Activated CD8-positive, alpha-beta memory T cell treated with anti-CD3 and anti-CD28 coated beads, Interleukin-2, amount 10 ng/mL, durations not matched to agents 7 days and 5 days (primary cell): ENCODE measurements around the gene KIAA0232. TPM values are rescaled to one million over a fixed set of nuclear protein-coding genes. Genes with fewer than 3 reads are reported as not detected.
A peak's percentile ranks its signal among the peaks of the same experiment; 100 is the strongest.

ENCODE experiments used
- ATAC-seq: fragments of 150-1000 bp; cut with Tn5 transposase; one replicate; pipeline ENCODE4 v1.10.0; 2021; ENCODE audit warnings: moderate library complexity
- CTCF ChIA-PET: fragments of 350-600 bp; sonication (Branson Sonifier 250); formaldehyde crosslinking; loops from one replicate; lab custom pipeline; 2021; ENCODE audit warnings: antibody characterized with exemption; lab: Charles Lee
- DNase-seq: peaks from one replicate; pipeline ENCODE4 v3.0.0-alpha.2; 2020
- H3K27ac Mint-ChIP-seq: one replicate; pipeline ENCODE4 v1.8.0; 2021; ENCODE audit warnings: mild to moderate bottlenecking, mixed read lengths
- H3K27me3 Mint-ChIP-seq: one replicate; pipeline ENCODE4 v1.8.0; 2021; ENCODE audit warnings: mixed read lengths
- H3K36me3 Mint-ChIP-seq: one replicate; pipeline ENCODE4 v1.8.0; 2021; ENCODE audit warnings: mild to moderate bottlenecking, mixed read lengths
- H3K4me1 Mint-ChIP-seq: one replicate; pipeline ENCODE4 v1.8.0; 2021; ENCODE audit warnings: mixed read lengths
- H3K4me3 Mint-ChIP-seq: one replicate; pipeline ENCODE4 v1.8.0; 2021; ENCODE audit warnings: mild to moderate bottlenecking, moderate library complexity, mixed read lengths
- H3K9me3 Mint-ChIP-seq: one replicate; pipeline ENCODE4 v1.8.0; 2022; ENCODE audit warnings: low read depth, mixed read lengths
- total RNA-seq, 2 experiments: library from RNA; stranded (reverse); gene quantifications; one replicate each; pipeline ENCODE4 v1.2.3, GENCODE V29; 2021

Gene KIAA0232
- total RNA-seq, 2 experiments from 2014 or later = 17.5 to 19.8 TPM

DNA sequence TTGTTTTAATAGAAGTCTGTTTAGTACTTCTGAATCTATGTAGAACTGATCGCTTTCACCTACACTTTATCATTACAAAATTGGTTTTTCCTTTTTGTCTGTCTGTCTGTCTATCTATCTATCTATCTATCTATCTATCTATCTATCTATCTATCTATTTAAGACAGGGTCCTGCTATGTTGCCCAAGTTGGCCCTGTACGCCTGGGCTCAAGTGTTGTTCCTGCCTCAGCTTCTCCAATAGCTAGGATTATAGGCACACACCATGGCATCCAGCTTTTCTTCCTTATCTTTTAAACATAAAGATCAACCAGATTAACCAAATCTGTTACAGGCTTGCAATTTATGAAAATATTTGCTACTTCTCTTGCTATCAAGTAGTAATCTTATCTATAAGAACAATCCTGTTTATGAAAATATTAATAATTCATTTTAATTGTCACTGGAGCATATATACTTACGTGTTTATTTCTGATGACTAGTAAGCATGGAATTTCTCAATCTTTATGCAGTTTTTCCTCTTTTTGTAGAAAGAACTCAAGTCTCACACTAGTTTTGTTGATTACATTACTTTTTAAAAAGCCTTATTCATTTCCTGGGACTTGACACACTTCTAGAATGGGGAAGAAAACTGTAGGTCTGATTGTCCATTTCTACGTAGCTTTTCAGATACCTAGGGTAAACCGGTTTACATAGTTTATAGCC is 24.5 kb downstream of the KIAA0232 start:
- CTCF ChIA-PET = interaction anchor here (1.2 kb wide), 1 partner anchor 24 kb away, joined by 3 read pairs; no protein-coding TSS in a partner anchor
- Mint-ChIP-seq H3K27ac (no peak overlapping the region), H3K4me3 (no peak overlapping the region), H3K27me3 (no peaks in the 10 kb centered on the region), H3K4me1 (peaks cover 2% of the 10 kb centered on the region), H3K36me3 (peaks cover 20% of the 10 kb centered on the region), H3K9me3 (no peaks in the 10 kb centered on the region)
- ATAC-seq = no peak
- no peak for DNase-seq

DNA sequence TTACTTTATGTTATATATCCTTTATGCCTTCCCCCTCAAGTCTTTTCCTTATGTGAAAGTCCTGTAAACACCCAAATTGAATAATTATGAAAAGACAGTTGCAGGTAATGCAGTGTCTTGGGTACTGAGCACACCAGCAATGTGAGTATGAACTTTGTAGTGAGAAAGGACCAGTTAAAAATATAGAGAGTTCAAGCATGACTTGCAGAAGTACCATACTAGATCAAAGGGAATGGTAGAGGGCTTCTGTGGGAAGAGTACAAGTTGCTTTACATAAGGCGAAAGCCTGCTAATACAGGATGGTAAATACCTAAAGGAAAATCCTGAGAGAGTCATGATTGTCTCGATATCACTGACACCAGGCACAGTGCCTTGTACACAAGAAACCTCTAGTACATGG is 25.7 kb downstream of the KIAA0232 start:
- CTCF ChIA-PET = no interaction called here
- no peaks in the 10 kb centered on the region for H3K27me3 Mint-ChIP-seq
- no peak overlapping the region for H3K27ac Mint-ChIP-seq

DNA sequence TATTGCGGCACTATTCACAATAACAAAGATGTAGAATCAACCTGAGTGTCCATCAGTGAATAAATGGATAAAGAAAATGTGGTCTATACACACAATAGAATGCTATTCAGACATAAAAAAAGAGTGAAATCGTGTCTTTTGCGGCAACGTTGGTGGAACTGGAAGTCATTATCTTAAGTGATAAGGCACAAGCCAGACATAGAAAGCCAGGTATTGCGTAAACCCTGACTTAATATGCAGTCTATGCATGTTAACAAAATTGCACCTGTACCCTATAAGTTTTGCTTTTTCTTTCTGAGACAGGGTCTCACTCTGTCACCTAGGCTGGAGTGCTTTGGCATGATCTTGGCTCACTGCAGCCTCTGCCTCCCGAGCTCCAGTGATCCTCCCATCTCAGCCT is 28.6 kb downstream of the KIAA0232 start:
- DNase-seq (no peak), ATAC-seq (no peak)
- Mint-ChIP-seq H3K9me3 (no peaks in the 10 kb centered on the region), H3K4me3 (no peak overlapping the region), H3K4me1 (peaks cover 16% of the 10 kb centered on the region), H3K27me3 (no peaks in the 10 kb centered on the region), H3K27ac (no peak overlapping the region), H3K36me3 (peaks cover 16% of the 10 kb centered on the region)
- CTCF ChIA-PET = no interaction called here

More for the DNA sequence above, 25.7 kb downstream of the KIAA0232 start:
- Mint-ChIP-seq H3K36me3 (peaks cover 16% of the 10 kb centered on the region), H3K4me1 (no peaks in the 10 kb centered on the region), H3K4me3 (no peak overlapping the region), H3K9me3 (no peaks in the 10 kb centered on the region)
- no peak for DNase-seq
- no peak for ATAC-seq

- Mint-ChIP-seq H3K4me1 (peaks cover 26% of the 10 kb centered on the region), H3K4me3 (no peak overlapping the region), H3K27ac (no peak overlapping the region), H3K36me3 (peaks cover 25% of the 10 kb centered on the region), H3K9me3 (no peaks in the 10 kb centered on the region), H3K27me3 (no peaks in the 10 kb centered on the region)
- no peak for ATAC-seq
- DNase-seq = no peak
- CTCF ChIA-PET = no interaction called here
Observed at GRCh38 chr4:6812766-6813165, 30.2 kb downstream of the KIAA0232 start.

- Mint-ChIP-seq H3K4me1 (peaks cover 29% of the 10 kb centered on the region), H3K27me3 (no peaks in the 10 kb centered on the region), H3K36me3 (peaks cover 26% of the 10 kb centered on the region), H3K9me3 (peaks cover 3% of the 10 kb centered on the region), H3K4me3 (no peak overlapping the region), H3K27ac (no peak overlapping the region)
- CTCF ChIA-PET = no interaction called here
- ATAC-seq (no peak), DNase-seq (no peak)
Observed at GRCh38 chr4:6813725-6814124, 31.2 kb downstream of the KIAA0232 start.

- Mint-ChIP-seq H3K4me1 (peaks cover 29% of the 10 kb centered on the region), H3K9me3 (peaks cover 16% of the 10 kb centered on the region), H3K27me3 (no peaks in the 10 kb centered on the region), H3K4me3 (no peak overlapping the region), H3K27ac (no peak overlapping the region), H3K36me3 (peaks cover 35% of the 10 kb centered on the region)
- DNase-seq (no peak), ATAC-seq (peak; percentile 75)
- CTCF ChIA-PET = interaction anchor here (0.9 kb wide), 1 partner anchor 10 kb away, joined by 3 read pairs; no protein-coding TSS in a partner anchor
Observed at GRCh38 chr4:6815029-6815836, 32.7 kb downstream of the KIAA0232 start.

DNA sequence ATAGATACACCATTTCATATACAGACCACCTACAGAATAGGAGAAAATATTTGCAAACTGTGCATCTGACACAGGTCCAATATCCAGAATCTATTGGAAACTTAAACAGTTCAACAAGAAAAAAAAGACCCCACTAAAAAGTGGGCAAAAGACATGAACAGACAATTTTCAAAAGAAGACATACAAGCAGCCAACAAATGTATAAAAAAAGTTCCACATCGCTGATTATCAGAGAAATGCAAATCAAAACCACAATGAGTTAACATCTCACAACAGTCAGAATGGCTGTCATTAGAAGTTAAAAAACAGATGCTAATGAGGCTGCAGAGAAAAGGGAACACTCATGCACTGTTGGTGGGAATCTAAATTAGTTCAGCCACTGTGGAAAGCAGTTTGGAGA is 36.8 kb downstream of the KIAA0232 start:
- H3K4me3 Mint-ChIP-seq = no peak overlapping the region
- ATAC-seq (no peak), DNase-seq (no peak)
- peaks cover 16% of the 10 kb centered on the region for H3K9me3 Mint-ChIP-seq
- H3K36me3 Mint-ChIP-seq = peaks cover 42% of the 10 kb centered on the region
- H3K4me1 Mint-ChIP-seq = peaks cover 32% of the 10 kb centered on the region
- CTCF ChIA-PET = interaction anchor here (1.0 kb wide), 1 partner anchor 55 kb away, joined by 3 read pairs; no protein-coding TSS in a partner anchor
- no peak overlapping the region for H3K27ac Mint-ChIP-seq
- H3K27me3 Mint-ChIP-seq = no peaks in the 10 kb centered on the region

DNA sequence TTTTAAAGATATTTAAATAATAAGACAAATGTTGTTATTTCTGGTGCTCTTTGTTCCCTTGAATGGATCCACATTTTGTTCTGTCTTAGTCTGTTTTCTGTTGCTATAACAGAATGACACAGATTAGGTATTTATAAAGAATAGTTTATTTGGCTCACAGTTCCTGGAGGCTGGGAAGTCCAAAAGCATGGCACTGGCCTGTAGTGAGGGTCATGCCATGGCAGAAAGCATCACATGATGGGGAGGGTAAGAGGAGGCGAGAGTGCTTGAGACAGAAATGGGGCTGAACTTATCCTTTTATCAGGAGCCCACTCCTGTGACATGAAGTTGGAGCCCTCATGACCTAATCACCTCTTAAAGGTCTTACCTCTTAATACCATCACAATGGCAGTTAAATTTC is 38.2 kb downstream of the KIAA0232 start:
- Mint-ChIP-seq H3K9me3 (peaks cover 16% of the 10 kb centered on the region), H3K36me3 (peaks cover 47% of the 10 kb centered on the region), H3K27ac (no peak overlapping the region), H3K4me3 (no peak overlapping the region), H3K27me3 (no peaks in the 10 kb centered on the region), H3K4me1 (peaks cover 35% of the 10 kb centered on the region)
- CTCF ChIA-PET = interaction anchor here (1.3 kb wide), 1 partner anchor 53 kb away, joined by 5 read pairs; no protein-coding TSS in a partner anchor
- no peak for DNase-seq
- no peak for ATAC-seq

GRCh38 chr4:6824071-6824470 is 41.5 kb downstream of the KIAA0232 start:
- H3K4me1 Mint-ChIP-seq = peaks cover 31% of the 10 kb centered on the region
- DNase-seq = no peak
- H3K27me3 Mint-ChIP-seq = no peaks in the 10 kb centered on the region
- H3K9me3 Mint-ChIP-seq = peaks cover 10% of the 10 kb centered on the region
- no peak overlapping the region for H3K4me3 Mint-ChIP-seq
- H3K27ac Mint-ChIP-seq = no peak overlapping the region
- H3K36me3 Mint-ChIP-seq = peaks cover 47% of the 10 kb centered on the region
- no peak for ATAC-seq
- CTCF ChIA-PET = no interaction called here

GRCh38 chr4:6824772-6825402 is 42.4 kb downstream of the KIAA0232 start:
- Mint-ChIP-seq H3K9me3 (peaks cover 3% of the 10 kb centered on the region), H3K27me3 (no peaks in the 10 kb centered on the region), H3K27ac (peak overlapping the region; percentile 83), H3K4me3 (peak overlapping the region; percentile 11), H3K4me1 (peaks cover 36% of the 10 kb centered on the region), H3K36me3 (peaks cover 39% of the 10 kb centered on the region)
- CTCF ChIA-PET = interaction anchor here (1.1 to 2.5 kb wide), 3 partner anchors 9 to 49 kb away, joined by 3 to 10 read pairs (median 3); no protein-coding TSS in a partner anchor
- ATAC-seq = peak; percentile 7
- DNase-seq = no peak

DNA sequence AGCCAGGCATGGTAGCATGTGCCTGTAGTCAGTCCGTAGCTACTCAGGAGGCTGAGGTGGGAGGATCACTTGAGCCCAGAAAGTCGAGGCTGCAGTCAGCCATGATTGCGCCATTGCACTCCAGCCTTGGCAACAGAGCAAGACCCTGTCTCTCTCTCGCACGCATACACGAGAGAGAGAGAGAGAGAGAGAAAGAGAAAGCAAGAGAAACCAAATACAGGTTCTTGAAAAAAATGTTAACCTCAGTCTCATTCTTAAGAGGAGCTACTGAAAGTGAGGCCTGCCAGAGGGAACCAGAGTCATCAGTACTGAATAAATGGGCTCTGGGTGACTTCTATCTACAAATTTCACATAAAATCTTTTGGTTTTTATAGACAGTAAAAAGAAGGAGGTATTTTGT is 42.9 kb downstream of the KIAA0232 start:
- H3K27ac Mint-ChIP-seq = peak overlapping the region; percentile 83
- ATAC-seq = peak; percentile 91
- H3K36me3 Mint-ChIP-seq = peaks cover 38% of the 10 kb centered on the region
- H3K9me3 Mint-ChIP-seq = no peaks in the 10 kb centered on the region
- peaks cover 38% of the 10 kb centered on the region for H3K4me1 Mint-ChIP-seq
- H3K27me3 Mint-ChIP-seq = no peaks in the 10 kb centered on the region
- CTCF ChIA-PET = interaction anchor here (1.1 to 2.5 kb wide), 3 partner anchors 10 to 48 kb away, joined by 3 to 10 read pairs (median 3); no protein-coding TSS in a partner anchor
- peak overlapping the region; percentile 11 for H3K4me3 Mint-ChIP-seq
- DNase-seq = peak; percentile 48

- Mint-ChIP-seq H3K4me1 (peaks cover 35% of the 10 kb centered on the region), H3K4me3 (no peak overlapping the region), H3K36me3 (peaks cover 38% of the 10 kb centered on the region), H3K27me3 (no peaks in the 10 kb centered on the region), H3K9me3 (no peaks in the 10 kb centered on the region), H3K27ac (no peak overlapping the region)
- CTCF ChIA-PET = interaction anchor here (2.5 kb wide), 1 partner anchor 47 kb away, joined by 10 read pairs; no protein-coding TSS in a partner anchor
- ATAC-seq (no peak), DNase-seq (no peak)
Observed at GRCh38 chr4:6826781-6827508, 44.4 kb downstream of the KIAA0232 start.
